ENCODE data around the gene KLHDC7A.

Gene KLHDC7A

DNA sequence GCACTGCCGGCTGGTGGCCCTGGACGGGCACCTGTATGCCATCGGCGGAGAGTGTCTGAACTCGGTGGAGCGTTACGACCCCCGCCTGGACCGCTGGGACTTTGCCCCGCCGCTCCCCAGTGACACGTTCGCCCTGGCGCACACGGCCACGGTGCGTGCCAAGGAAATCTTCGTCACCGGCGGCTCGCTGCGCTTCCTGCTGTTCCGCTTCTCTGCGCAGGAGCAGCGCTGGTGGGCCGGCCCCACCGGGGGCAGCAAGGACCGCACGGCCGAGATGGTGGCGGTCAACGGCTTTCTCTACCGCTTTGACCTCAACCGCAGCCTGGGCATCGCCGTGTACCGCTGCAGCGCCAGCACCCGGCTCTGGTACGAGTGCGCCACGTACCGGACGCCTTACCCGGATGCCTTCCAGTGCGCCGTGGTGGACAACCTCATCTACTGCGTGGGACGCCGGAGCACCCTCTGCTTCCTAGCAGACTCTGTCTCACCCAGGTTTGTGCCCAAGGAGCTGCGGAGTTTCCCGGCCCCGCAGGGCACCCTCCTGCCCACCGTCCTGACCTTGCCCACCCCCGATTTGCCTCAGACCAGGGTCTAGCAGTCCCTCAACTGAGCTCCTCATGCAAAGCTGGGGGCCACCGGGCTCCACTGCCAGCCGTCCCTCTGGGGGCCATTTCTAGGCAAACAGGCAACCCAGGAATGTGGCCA, 2.1 kb downstream of the KLHDC7A start:
- Mint-ChIP-seq H3K4me1 (peaks cover 10% of the 10 kb centered on the region), H3K36me3 (no peaks in the 10 kb centered on the region), H3K9me3 (peaks cover 2% of the 10 kb centered on the region), H3K27ac (no peak overlapping the region), H3K4me3 (no peak overlapping the region), H3K27me3 (peaks cover 10% of the 10 kb centered on the region)
- ATAC-seq (ENCODE audit: low read depth) = no peak
- DNase-seq (ENCODE audit: low spot score in 2 of 2) = no peak

DNA sequence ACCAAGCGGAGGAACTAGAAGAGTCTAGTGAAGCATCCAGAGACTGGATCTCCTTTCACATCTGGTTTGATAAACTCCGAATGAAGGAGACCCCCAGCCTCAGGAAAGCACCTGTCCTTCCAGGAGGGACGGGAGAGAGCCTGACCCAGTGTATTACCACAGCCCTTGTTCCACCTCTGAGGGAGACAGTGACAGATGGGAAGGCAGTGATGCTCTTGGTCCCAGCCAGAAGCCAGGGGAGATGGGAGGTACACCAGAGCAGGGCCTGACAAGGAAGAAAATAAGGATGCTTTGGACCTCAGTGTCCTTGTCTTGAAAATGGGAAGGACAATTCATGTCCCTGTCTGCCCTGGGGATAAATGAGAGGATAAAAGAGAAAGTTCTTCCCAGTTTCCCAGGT, 3.5 kb downstream of the KLHDC7A start:
- H3K4me1 Mint-ChIP-seq = peaks cover 4% of the 10 kb centered on the region
- no peaks in the 10 kb centered on the region for H3K9me3 Mint-ChIP-seq
- no peaks in the 10 kb centered on the region for H3K36me3 Mint-ChIP-seq
- peaks cover 6% of the 10 kb centered on the region for H3K27me3 Mint-ChIP-seq
- no peak overlapping the region for H3K27ac Mint-ChIP-seq
- DNase-seq (ENCODE audit: low spot score in 2 of 2) (no peak), ATAC-seq (ENCODE audit: low read depth) (no peak)
- H3K4me3 Mint-ChIP-seq = no peak overlapping the region

DNA sequence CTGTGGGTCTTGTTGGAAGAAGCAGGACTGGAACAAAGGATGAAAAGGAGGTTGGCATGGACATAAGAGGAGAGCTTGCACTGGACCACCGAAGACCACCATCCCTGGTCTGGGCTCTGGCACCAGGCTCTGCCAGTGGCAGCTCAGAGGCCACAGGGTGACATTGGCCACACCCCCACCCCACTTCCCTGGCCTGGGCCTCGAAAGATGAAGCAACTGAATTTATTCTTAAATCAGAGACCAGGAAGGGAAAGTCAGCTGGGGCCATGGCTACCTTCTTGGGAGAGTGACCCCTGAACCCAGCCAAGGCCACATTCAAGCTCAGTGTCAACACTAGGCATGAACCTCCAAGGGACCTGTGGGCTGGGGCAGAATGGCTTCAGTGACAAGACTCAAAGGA, 4.0 kb downstream of the KLHDC7A start:
- H3K4me3 Mint-ChIP-seq = no peak overlapping the region
- H3K4me1 Mint-ChIP-seq = no peaks in the 10 kb centered on the region
- no peaks in the 10 kb centered on the region for H3K36me3 Mint-ChIP-seq
- DNase-seq (ENCODE audit: low spot score in 2 of 2) = no peak
- H3K9me3 Mint-ChIP-seq = no peaks in the 10 kb centered on the region
- H3K27ac Mint-ChIP-seq = no peak overlapping the region
- peaks cover 6% of the 10 kb centered on the region for H3K27me3 Mint-ChIP-seq
- no peak for ATAC-seq (ENCODE audit: low read depth)

DNA sequence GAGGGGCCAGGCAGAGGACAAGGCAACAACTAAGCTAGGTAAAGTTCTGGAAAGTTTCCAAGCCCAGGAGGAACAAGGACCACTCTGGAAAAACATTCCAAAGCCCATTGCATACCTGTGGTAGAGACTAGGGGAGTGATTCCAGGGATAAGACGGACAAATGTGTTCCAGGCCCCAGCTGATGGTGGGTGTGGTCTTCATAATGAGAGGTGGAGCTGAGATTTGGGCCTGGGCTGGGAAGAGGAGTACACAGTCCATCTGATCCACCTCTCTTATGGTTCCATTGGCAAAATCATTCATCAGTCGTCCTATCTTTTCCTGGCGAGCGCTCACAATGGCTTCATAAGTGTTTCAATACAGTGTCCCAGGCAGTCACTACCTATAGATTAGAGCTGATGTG, 4.5 kb downstream of the KLHDC7A start:
- ATAC-seq (ENCODE audit: low read depth) (no peak), DNase-seq (ENCODE audit: low spot score in 2 of 2) (no peak)
- H3K36me3 Mint-ChIP-seq = no peaks in the 10 kb centered on the region
- H3K4me1 Mint-ChIP-seq = no peaks in the 10 kb centered on the region
- no peaks in the 10 kb centered on the region for H3K9me3 Mint-ChIP-seq
- H3K27me3 Mint-ChIP-seq = peaks cover 6% of the 10 kb centered on the region
- H3K4me3 Mint-ChIP-seq = no peak overlapping the region
- H3K27ac Mint-ChIP-seq = no peak overlapping the region

DNA sequence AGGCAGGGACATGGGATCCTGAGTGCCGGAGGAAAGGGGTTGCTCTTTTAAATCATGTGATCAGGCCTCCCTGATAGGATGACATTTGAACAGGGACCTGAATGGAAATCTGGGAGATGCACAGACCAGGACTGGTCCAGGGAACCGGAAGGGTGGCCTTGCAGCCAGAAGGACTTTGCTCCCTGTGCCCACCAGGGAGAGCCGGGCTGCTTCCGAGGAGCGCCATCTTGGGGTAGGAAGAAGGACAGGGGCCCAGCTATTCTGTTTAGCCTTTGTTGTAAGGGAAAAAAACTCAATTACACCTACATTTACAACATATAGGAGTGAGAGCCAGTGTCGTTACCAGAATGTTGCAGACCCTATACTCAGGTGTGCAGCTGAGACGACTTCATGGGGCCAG, 5.5 kb downstream of the KLHDC7A start:
- ATAC-seq (ENCODE audit: low read depth) = no peak
- H3K4me3 Mint-ChIP-seq = no peak overlapping the region
- peaks cover 6% of the 10 kb centered on the region for H3K4me1 Mint-ChIP-seq
- H3K27me3 Mint-ChIP-seq = peaks cover 6% of the 10 kb centered on the region
- no peaks in the 10 kb centered on the region for H3K36me3 Mint-ChIP-seq
- no peak for DNase-seq (ENCODE audit: low spot score in 2 of 2)
- H3K9me3 Mint-ChIP-seq = no peaks in the 10 kb centered on the region
- H3K27ac Mint-ChIP-seq = no peak overlapping the region

DNA sequence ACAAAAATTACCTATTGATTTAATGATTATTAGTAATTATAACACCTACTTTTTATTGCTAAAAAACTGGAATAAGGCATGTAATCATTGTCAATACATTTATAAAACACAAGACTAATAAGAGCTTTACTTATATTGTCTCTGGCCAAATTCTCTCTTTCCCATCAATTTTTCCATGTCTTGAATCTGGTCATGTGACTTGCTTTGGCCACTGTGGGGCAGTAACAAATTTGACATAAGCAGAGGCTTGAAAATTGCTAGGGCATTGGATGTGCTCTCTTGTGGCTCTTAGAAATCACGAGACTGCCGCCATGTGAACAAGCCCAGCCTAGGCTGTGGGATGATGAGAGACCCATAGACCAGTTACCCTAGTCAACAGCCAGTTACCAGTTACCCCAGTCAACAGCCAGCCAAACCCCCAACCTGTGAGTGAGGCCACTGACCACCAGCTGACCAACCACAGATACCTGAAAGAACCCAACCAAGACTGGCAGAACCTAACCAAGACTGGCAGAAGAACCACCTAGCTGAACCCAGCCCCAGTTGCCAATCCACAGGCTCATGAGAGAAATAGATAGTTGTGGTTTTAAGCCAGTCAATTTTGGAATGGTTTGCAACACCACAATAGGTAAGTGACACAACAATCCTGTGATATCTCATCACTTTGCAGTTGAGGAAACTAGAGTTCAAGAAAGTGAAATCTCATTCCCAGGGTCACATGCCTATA, 8.8 kb downstream of the KLHDC7A start:
- peaks cover 9% of the 10 kb centered on the region for H3K27me3 Mint-ChIP-seq
- H3K27ac Mint-ChIP-seq = no peak overlapping the region
- no peak for ATAC-seq (ENCODE audit: low read depth)
- H3K4me1 Mint-ChIP-seq = peaks cover 10% of the 10 kb centered on the region
- H3K4me3 Mint-ChIP-seq = no peak overlapping the region
- H3K36me3 Mint-ChIP-seq = no peaks in the 10 kb centered on the region
- H3K9me3 Mint-ChIP-seq = no peaks in the 10 kb centered on the region
- DNase-seq (ENCODE audit: low spot score in 2 of 2) = no peak

DNA sequence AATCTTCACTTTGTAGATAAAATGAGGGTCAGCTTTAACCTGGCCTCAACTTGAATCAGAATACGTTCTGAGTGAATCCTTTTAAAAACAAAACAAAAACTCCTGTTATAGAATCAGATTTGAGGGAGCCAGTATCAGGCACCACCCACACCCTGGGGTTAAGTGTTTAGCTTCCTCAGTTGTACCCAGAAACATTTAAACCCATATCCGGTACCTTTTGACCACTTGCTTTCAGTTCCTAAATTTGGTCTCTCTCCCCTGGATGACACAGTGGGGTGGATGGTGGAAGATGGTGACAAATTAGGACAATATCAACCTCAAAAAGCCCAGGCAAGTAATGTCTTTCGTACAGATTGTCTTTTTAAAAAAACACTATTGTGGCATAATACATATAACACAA, 10.4 kb downstream of the KLHDC7A start:
- Mint-ChIP-seq H3K9me3 (peaks cover 1% of the 10 kb centered on the region), H3K4me1 (peaks cover 10% of the 10 kb centered on the region), H3K27ac (no peak overlapping the region), H3K27me3 (peaks cover 6% of the 10 kb centered on the region), H3K4me3 (no peak overlapping the region), H3K36me3 (no peaks in the 10 kb centered on the region)
- DNase-seq (ENCODE audit: low spot score in 2 of 2) (no peak), ATAC-seq (ENCODE audit: low read depth) (peak; percentile 72)

DNA sequence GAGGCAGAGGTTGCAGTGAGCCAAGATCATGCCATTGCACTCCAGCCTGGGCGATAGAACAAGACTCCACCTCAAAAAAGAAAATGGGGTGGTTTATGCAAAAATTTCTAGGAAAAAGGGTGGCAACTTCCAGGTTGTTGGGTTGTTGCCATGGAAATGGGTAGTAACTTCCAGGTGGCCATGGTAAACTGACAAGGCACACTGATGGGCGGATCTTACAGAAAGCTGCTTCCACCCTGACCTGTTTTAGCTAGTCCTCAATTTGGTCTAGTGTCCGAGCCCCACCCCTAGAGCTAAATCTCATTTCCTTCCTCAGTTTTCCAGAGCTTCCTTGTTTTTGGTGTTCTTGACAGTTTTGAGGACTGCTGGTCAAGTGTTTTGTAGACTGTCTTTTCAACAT, 13.6 kb downstream of the KLHDC7A start:
- Mint-ChIP-seq H3K27me3 (peaks cover 12% of the 10 kb centered on the region), H3K4me3 (no peak overlapping the region), H3K9me3 (peaks cover 1% of the 10 kb centered on the region), H3K36me3 (no peaks in the 10 kb centered on the region), H3K27ac (no peak overlapping the region), H3K4me1 (peaks cover 10% of the 10 kb centered on the region)
- ATAC-seq (ENCODE audit: low read depth) = no peak
- no peak for DNase-seq (ENCODE audit: low spot score in 2 of 2)

DNA sequence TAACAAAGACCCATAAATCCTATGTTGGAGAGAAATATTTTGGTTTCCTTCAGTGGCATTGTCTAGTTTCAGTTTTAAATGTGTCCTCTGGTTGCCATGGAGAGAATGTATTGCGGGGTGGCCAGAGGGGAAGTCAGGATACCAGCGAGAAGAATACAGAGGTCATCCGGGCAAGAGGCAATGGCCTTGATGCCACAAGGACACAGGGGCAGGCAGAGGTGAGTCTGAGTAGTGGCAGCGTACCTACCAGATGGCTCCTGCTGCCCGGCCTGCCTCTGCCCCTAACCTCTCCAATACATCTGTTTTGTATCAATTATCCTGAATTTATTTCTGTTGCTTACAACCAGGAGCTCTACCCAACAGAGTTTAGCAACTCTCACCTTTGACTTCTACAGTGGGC, 14.9 kb downstream of the KLHDC7A start:
- Mint-ChIP-seq H3K9me3 (peaks cover 1% of the 10 kb centered on the region), H3K36me3 (no peaks in the 10 kb centered on the region), H3K27ac (no peak overlapping the region), H3K4me1 (peaks cover 7% of the 10 kb centered on the region), H3K4me3 (no peak overlapping the region), H3K27me3 (peaks cover 16% of the 10 kb centered on the region)
- no peak for ATAC-seq (ENCODE audit: low read depth)
- no peak for DNase-seq (ENCODE audit: low spot score in 2 of 2)

DNA sequence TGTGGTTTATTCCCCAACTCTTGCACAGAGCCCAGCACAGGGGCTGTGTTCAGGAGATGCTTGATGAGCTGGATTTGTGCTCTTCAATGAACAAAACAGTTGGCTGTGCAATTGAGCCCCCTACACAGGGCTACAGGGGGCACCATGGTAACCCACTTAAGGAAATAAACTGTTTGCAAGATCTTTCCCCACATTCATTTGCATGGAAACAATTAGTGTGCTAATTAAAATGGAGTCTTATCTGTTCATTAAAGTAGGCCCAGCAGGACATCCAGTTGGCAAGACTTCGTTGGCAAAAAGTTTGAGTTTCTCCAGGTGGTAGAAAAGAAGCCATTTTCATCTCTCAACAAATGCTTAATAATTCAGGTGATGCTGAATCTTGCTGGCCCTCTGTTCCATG, 15.3 kb downstream of the KLHDC7A start:
- H3K4me3 Mint-ChIP-seq = no peak overlapping the region
- peaks cover 5% of the 10 kb centered on the region for H3K4me1 Mint-ChIP-seq
- H3K27ac Mint-ChIP-seq = no peak overlapping the region
- ATAC-seq (ENCODE audit: low read depth) = no peak
- peaks cover 1% of the 10 kb centered on the region for H3K9me3 Mint-ChIP-seq
- H3K27me3 Mint-ChIP-seq = peaks cover 17% of the 10 kb centered on the region
- H3K36me3 Mint-ChIP-seq = no peaks in the 10 kb centered on the region
- no peak for DNase-seq (ENCODE audit: low spot score in 2 of 2)

DNA sequence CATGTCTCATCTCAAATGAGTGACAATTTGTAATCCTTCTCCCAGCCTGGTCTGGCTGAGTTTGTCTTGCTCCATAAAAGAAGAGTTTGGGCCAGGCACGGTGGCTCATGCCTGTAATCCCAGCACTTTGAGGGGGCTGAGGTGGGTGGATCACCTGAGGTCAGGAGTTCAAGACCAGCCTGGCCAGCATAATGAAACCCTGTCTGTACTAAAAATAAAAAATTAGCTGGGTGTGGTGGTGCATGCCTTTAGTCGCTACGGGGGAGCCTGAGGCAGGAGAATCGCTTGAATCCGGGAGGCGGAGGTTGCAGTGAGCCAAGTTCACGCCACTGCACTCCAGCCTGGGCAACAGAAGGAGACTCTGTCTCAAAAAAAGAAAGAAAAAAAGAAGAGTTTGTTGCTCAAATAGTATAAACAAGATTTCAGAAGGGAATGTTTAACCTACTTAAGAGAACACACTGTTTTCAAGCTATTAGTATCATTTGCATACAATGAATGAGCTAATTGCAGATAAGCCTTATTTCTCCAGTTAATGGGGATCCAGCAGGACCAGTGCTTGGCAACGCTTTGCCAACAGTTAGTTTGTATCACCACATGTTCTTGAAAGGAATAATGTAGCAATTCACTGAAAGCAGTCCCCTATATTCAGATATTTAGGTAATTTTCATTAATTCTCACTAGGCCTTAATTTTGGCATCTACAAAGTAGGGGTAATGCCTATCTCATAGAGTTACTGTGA, 15.9 kb downstream of the KLHDC7A start:
- H3K36me3 Mint-ChIP-seq = no peaks in the 10 kb centered on the region
- ATAC-seq (ENCODE audit: low read depth) = no peak
- peaks cover 1% of the 10 kb centered on the region for H3K9me3 Mint-ChIP-seq
- H3K27ac Mint-ChIP-seq = no peak overlapping the region
- H3K27me3 Mint-ChIP-seq = peaks cover 17% of the 10 kb centered on the region
- peaks cover 2% of the 10 kb centered on the region for H3K4me1 Mint-ChIP-seq
- no peak for DNase-seq (ENCODE audit: low spot score in 2 of 2)
- H3K4me3 Mint-ChIP-seq = no peak overlapping the region

DNA sequence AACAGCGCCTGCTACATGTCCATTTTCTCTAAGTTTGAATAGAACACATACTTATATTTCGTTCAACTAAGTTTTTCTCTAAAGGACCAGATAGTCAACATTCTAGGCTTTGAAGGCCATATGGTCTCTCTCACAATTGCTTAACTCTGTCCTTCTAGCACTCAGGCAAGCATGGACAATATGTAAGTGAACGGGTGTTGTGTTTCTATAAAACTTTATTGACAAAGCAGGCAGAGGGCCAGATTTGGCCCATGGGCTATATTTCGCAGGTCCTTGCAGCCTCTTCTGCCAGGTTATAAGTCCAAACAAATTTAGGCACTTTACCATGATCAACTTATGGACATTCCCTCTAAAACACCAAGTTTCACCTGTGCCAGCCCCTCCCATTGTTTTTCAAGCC, 21.1 kb downstream of the KLHDC7A start:
- H3K27ac Mint-ChIP-seq = no peak overlapping the region
- H3K9me3 Mint-ChIP-seq = peaks cover 6% of the 10 kb centered on the region
- no peak overlapping the region for H3K4me3 Mint-ChIP-seq
- DNase-seq (ENCODE audit: low spot score in 2 of 2) (no peak), ATAC-seq (ENCODE audit: low read depth) (no peak)
- peaks cover 13% of the 10 kb centered on the region for H3K27me3 Mint-ChIP-seq
- H3K4me1 Mint-ChIP-seq = no peaks in the 10 kb centered on the region
- H3K36me3 Mint-ChIP-seq = no peaks in the 10 kb centered on the region

DNA sequence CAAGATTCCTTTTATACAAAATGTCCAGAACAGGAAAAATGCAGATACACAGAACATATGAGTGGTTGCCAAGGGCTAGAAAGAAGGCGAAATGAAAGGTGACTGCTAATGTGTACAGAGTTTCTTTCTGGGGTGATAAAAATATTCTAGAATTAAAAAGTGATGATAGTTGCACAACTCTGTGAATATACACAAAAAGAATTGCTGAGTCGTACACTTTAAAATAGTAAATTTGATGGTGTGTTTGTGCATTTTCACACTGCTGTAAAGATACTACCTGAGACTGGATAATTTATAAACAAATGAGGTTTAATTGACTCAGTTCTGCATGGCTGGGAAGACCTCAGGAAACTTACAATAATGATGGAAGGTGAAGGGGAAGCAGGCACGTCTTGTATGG, 23.9 kb downstream of the KLHDC7A start:
- Mint-ChIP-seq H3K4me1 (no peaks in the 10 kb centered on the region), H3K27me3 (peaks cover 6% of the 10 kb centered on the region), H3K9me3 (peaks cover 10% of the 10 kb centered on the region), H3K27ac (no peak overlapping the region), H3K4me3 (no peak overlapping the region), H3K36me3 (no peaks in the 10 kb centered on the region)
- ATAC-seq (ENCODE audit: low read depth) = no peak
- no peak for DNase-seq (ENCODE audit: low spot score in 2 of 2)

DNA sequence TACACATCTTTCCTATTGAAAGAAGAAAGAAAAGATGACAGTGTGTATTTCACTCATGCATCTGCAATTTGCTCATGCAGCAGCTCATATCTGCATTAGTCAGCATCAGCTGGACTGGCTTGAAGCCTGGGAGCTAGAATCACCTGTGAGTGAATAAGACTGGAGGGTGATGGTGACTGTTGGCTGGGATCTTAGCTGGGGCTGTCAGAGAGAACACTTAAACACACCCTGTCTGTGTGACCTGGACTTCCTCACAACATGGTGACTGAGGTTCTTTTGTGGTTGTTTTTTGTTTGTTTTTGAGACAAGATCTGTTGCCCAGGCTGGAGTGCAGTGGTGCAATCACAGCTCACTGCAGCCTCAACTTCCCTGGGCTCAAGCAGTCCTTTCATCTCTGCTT, 24.9 kb downstream of the KLHDC7A start:
- H3K27ac Mint-ChIP-seq = no peak overlapping the region
- H3K4me3 Mint-ChIP-seq = no peak overlapping the region
- no peaks in the 10 kb centered on the region for H3K36me3 Mint-ChIP-seq
- ATAC-seq (ENCODE audit: low read depth) (no peak), DNase-seq (ENCODE audit: low spot score in 2 of 2) (no peak)
- no peaks in the 10 kb centered on the region for H3K4me1 Mint-ChIP-seq
- H3K27me3 Mint-ChIP-seq = peaks cover 2% of the 10 kb centered on the region
- peaks cover 10% of the 10 kb centered on the region for H3K9me3 Mint-ChIP-seq
